Muscle layer of colon (tissue), 2 donors: ENCODE measurements around the gene MEMO1.
"Not testable (repeated sequence)": the region's sequence is repeated elsewhere in the genome, so short reads cannot be mapped to it uniquely, and the experiment has no call there.

Experiments used
- H3K27ac ChIP-seq: one replicate; pipeline ENCODE4 v1.7.0; 2013; ENCODE audit warnings: low read depth, mild to moderate bottlenecking, low read length, moderate library complexity
- H3K27me3 ChIP-seq, 2 donors: one replicate each; pipeline ENCODE4 v1.7.0; 2013; ENCODE audit warnings: low read length in 2 of 2, mild to moderate bottlenecking in 2 of 2; ENCODE audit not compliant: insufficient read depth in 2 of 2, control insufficient read depth in 1 of 2
- H3K36me3 ChIP-seq: one replicate; pipeline ENCODE4 v1.7.0; 2013; ENCODE audit warnings: mild to moderate bottlenecking, low read length; ENCODE audit not compliant: insufficient read depth
- H3K4me1 ChIP-seq: one replicate; pipeline ENCODE4 v1.7.0; 2013; ENCODE audit warnings: mild to moderate bottlenecking, low read length; ENCODE audit not compliant: insufficient read depth
- H3K4me3 ChIP-seq, 2 donors: one replicate each; pipeline ENCODE4 v1.7.0; 2013; ENCODE audit warnings: low read length in 2 of 2, low read depth in 1 of 2, mild to moderate bottlenecking in 1 of 2, moderate library complexity in 1 of 2
- H3K9ac ChIP-seq: one replicate; pipeline ENCODE4 v1.7.0; 2013; ENCODE audit warnings: low read length
- H3K9me3 ChIP-seq: one replicate; pipeline ENCODE4 v1.7.0; 2013; ENCODE audit warnings: mild to moderate bottlenecking, low read length
- donor health status: abdominal sarcoma.
- donor health status: Adenocarcinoma of cecum.

Gene MEMO1

DNA sequence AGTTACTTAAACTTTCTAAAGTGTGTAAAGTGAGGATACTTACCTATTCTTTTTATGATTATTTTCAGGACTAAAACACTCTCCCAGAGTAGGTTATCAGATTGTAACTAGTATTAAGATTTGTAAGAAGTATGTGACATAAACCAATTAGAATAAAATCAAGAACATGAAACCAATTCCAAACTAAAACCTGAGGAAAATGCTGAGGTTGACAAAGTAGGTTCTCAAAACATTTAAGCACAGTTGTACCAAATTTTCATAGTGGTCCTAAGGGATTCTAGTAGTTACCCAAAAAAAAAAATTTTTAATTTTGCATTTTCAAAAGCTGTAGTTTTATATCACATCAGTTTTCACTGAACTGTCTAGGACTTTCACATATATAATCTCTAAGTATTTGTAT, 157.3 kb downstream of the MEMO1 start:
- H3K4me1 ChIP-seq: no peaks in the 10 kb centered on the region
- H3K36me3 ChIP-seq: no peaks in the 10 kb centered on the region
- H3K27me3 ChIP-seq: no peaks in the 10 kb centered on the region
- H3K9me3 ChIP-seq: no peaks in the 10 kb centered on the region
- no peak overlapping the region for H3K27ac ChIP-seq
- no peak overlapping the region for H3K4me3 ChIP-seq
- H3K9ac ChIP-seq: no peak overlapping the region

DNA sequence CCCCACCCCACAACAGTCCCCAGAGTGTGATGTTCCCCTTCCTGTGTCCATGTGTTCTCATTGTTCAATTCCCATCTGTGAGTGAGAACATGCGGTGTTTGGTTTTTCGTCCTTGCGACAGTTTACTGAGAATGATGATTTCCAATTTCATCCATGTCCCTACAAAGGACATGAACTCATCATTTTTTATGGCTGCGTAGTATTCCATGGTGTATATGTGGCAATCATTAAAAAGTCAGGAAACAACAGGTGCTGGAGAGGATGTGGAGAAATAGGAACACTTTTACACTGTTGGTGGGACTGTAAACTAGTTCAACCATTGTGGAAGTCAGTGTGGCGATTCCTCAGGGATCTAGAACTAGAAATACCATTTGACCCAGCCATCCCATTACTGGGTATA, 168.7 kb downstream of the MEMO1 start:
- not testable (repeated sequence) for H3K36me3 ChIP-seq, H3K4me1 ChIP-seq, H3K27ac ChIP-seq, H3K4me3 ChIP-seq, H3K9me3 ChIP-seq, H3K27me3 ChIP-seq, H3K9ac ChIP-seq

DNA sequence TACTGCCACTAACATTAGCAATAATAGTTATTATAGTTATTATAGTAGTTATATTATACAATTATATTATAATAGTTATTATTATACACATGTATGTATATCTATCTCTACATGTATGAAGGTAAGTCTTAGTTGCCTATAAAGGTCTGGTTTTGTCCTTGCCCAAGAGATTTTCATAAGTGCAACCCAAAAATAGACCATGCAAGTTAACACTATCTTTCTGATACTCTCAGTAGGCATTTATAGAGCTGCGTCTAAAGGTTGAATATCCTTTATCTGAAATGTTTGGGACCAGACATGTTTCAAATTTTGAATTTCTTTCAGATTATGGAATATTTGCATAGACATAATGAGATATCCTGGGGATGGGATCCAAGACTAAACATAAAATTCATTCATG, 175.4 kb downstream of the MEMO1 start:
- no peaks in the 10 kb centered on the region for H3K27me3 ChIP-seq
- H3K27ac ChIP-seq: no peak overlapping the region
- H3K9ac ChIP-seq: no peak overlapping the region
- H3K9me3 ChIP-seq: no peaks in the 10 kb centered on the region
- H3K36me3 ChIP-seq: no peaks in the 10 kb centered on the region
- no peak overlapping the region for H3K4me3 ChIP-seq
- H3K4me1 ChIP-seq: no peaks in the 10 kb centered on the region

DNA sequence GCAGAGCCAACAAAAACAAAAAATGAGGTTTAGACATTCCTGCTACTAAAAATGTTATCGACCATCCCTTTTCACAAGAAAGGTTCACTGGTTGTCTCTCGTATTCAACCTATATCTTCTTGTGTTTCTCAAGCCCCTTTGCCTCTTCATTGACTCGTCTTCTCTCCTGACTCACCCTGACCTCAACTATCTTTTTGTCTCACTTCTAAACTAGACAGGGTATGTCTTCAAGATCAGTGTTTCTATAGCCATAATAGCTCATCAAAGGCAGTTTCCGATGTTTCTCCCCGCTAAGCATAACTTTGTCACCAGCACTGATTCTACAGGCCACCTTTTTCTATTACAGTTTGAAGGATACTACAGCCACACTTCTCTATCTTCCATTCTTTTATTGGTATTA, 178.4 kb downstream of the MEMO1 start:
- H3K9me3 ChIP-seq: no peaks in the 10 kb centered on the region
- H3K9ac ChIP-seq: no peak overlapping the region
- H3K36me3 ChIP-seq: no peaks in the 10 kb centered on the region
- no peaks in the 10 kb centered on the region for H3K27me3 ChIP-seq
- no peak overlapping the region for H3K27ac ChIP-seq
- no peak overlapping the region for H3K4me3 ChIP-seq
- H3K4me1 ChIP-seq: no peaks in the 10 kb centered on the region

DNA sequence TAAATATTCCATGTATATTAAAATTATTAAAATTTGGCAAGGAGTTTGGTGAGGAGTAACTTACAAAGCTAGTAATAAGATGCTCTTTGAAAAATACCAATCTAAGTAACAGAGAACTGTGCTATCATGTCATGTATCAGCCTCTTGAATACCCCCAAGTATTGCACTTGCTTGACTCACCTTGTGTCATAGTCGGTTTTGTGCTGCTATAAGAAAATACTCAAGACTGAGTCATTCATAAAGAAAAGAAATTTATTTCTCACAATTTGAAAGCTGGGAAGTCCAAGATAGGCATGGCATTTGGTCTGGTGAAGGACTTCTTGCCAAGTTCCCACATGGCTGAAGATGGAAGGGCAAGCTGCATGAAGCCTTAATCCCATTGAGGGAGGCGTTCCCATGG, 179.2 kb downstream of the MEMO1 start:
- Histone ChIP-seq H3K27ac (no peak overlapping the region), H3K4me1 (no peaks in the 10 kb centered on the region), H3K9ac (no peak overlapping the region), H3K9me3 (no peaks in the 10 kb centered on the region), H3K36me3 (no peaks in the 10 kb centered on the region), H3K27me3 (no peaks in the 10 kb centered on the region), H3K4me3 (no peak overlapping the region)

DNA sequence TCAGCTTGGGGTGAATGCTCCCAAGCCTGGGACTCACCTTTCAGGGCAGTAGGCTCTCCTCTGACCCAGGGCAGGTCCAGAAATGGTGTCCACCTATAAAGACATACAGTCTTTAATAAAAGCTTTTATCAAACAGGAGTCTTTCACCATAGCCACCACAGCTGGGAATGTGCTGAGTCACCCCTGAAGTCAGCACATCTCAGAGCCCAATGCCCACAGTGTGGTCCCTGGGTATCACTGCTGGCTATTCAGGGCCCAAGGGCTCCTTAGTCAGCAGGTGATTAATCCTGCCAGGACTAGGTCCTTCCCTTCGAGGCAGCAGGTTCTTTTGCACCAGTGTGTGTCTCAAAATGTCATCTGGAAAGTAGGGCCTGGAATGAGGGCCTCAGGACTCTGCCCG, 181.9 kb downstream of the MEMO1 start:
- no peak overlapping the region for H3K9ac ChIP-seq
- no peak overlapping the region for H3K4me3 ChIP-seq
- no peak overlapping the region for H3K27ac ChIP-seq
- H3K27me3 ChIP-seq: no peaks in the 10 kb centered on the region
- no peaks in the 10 kb centered on the region for H3K9me3 ChIP-seq
- H3K36me3 ChIP-seq: no peaks in the 10 kb centered on the region
- no peaks in the 10 kb centered on the region for H3K4me1 ChIP-seq

DNA sequence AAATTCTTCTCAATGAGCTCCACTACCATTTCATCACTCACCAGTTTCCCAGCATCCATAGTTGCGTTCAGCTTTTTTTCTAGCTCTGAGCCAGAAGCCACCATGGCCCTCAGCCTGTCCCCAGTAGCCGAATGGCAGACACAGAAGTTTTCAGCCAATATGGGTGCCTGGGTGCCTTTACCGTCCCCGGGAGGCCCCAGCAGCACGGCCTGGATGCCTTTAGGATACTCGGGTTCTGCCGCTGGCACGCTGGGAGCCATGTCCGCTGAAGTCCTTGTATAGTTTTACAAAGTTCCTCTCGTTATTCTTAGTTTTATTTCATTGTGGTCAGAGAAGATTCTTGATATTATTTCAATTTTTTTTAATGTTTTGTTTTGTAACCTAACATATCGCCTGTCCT, 187.2 kb downstream of the MEMO1 start:
- Histone ChIP-seq H3K27me3 (no peaks in the 10 kb centered on the region), H3K9ac (no peak overlapping the region), H3K4me3 (no peak overlapping the region), H3K36me3 (no peaks in the 10 kb centered on the region), H3K27ac (no peak overlapping the region), H3K9me3 (no peaks in the 10 kb centered on the region), H3K4me1 (no peaks in the 10 kb centered on the region)

DNA sequence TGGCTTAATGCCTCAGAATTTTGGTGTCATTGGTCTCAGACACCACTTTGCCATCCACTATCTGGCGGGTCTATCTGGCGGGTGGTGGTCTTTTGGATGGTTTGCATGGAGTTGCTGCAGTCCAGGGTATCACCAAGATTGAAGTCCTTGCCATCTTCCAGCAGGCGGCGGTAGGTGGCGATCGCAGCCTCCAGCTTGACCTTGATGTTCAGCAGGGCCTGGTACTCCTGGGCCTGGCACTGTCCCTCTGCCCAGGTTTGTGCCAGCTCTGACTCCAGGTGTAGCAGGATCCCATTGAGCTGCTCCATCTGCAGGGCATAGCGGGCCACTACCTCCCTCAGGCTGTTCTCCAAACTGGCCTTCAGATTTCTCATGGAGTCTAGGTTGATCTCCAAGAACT, 188.2 kb downstream of the MEMO1 start:
- H3K36me3 ChIP-seq: no peaks in the 10 kb centered on the region
- H3K9ac ChIP-seq: no peak overlapping the region
- no peaks in the 10 kb centered on the region for H3K9me3 ChIP-seq
- no peaks in the 10 kb centered on the region for H3K27me3 ChIP-seq
- no peaks in the 10 kb centered on the region for H3K4me1 ChIP-seq
- no peak overlapping the region for H3K27ac ChIP-seq
- H3K4me3 ChIP-seq: no peak overlapping the region
